A673 (cell line): ENCODE results near the gene AATF. TPM values are rescaled to one million over a fixed set of nuclear protein-coding genes. Genes with fewer than 3 reads are reported as not detected.
A peak's percentile ranks its signal among the peaks of the same experiment; 100 is the strongest.

ENCODE experiments used
- BruUV-seq: library from RNA; stranded (reverse); fragments of 400-500 nt; replicated peaks from 2 replicates; lab custom pipeline; 2021; lab: Mats Ljungman, UMichigan
- CTCF ChIA-PET: fragments of 300-600 bp; sonication (Branson Sonifier 250); formaldehyde crosslinking; loops from one replicate; lab custom pipeline; 2022; ENCODE audit warnings: antibody characterized with exemption; lab: Charles Lee
- POLR2A ChIA-PET: fragments of 300-600 bp; sonication (Branson Sonifier 250); formaldehyde crosslinking; loops from one replicate; lab custom pipeline; 2022; ENCODE audit warnings: antibody characterized with exemption; ENCODE audit not compliant: low non-redundant PET; lab: Charles Lee
- DNase-seq: peaks from one replicate; pipeline ENCODE4 v3.0.0-alpha.2; 2015; ENCODE audit warnings: low spot score
- H3K27ac ChIP-seq: fragments of 200-600 bp; sonication (generic); 2 replicates; pipeline ENCODE4 v1.5.1; 2016; ENCODE audit warnings: mixed run types, low read depth, mild to moderate bottlenecking, mixed read lengths, antibody characterized with exemption, low read length; ENCODE audit not compliant: poor library complexity, severe bottlenecking
- H3K27me3 ChIP-seq: fragments of 200-600 bp; sonication (generic); replicated peaks from 2 replicates; pipeline ENCODE4 v1.6.1; 2017; ENCODE audit warnings: mixed run types, low read depth, mild to moderate bottlenecking, mixed read lengths, antibody characterized with exemption, low read length; ENCODE audit not compliant: insufficient read depth, poor library complexity
- H3K36me3 ChIP-seq: fragments of 200-600 bp; sonication (generic); 2 replicates; pipeline ENCODE4 v1.6.1; 2016; ENCODE audit warnings: mixed run types, mild to moderate bottlenecking, mixed read lengths, antibody characterized with exemption, low read length; ENCODE audit not compliant: insufficient read depth, poor library complexity, severe bottlenecking
- H3K4me1 ChIP-seq: fragments of 200-600 bp; sonication (generic); 2 replicates; pipeline ENCODE4 v1.6.1; 2017; ENCODE audit warnings: mixed run types, mild to moderate bottlenecking, mixed read lengths, antibody characterized with exemption, low read length; ENCODE audit not compliant: insufficient read depth, poor library complexity, severe bottlenecking
- H3K4me3 ChIP-seq: fragments of 200-600 bp; sonication (generic); 2 replicates; pipeline ENCODE4 v1.5.1; 2016; ENCODE audit warnings: low read depth, mixed run types, mild to moderate bottlenecking, mixed read lengths, low read length; ENCODE audit not compliant: poor library complexity, severe bottlenecking
- H3K9me3 ChIP-seq: fragments of 200-600 bp; sonication (generic); 2 replicates; pipeline ENCODE4 v1.6.1; 2016; ENCODE audit warnings: mixed run types, low read depth, mild to moderate bottlenecking, mixed read lengths, antibody characterized with exemption, low read length; ENCODE audit not compliant: poor library complexity, severe bottlenecking
- CTCF ChIP-seq: fragments of 300-800, 200-600 bp; sonication (generic); conservative IDR thresholded peaks from 2 replicates; pipeline ENCODE4 v1.5.1; 2017; ENCODE audit warnings: low read depth, mild to moderate bottlenecking, antibody characterized with exemption, low read length, moderate library complexity, mixed read lengths
- EZH2 ChIP-seq: fragments of 200-600 bp; sonication (generic); IDR thresholded peaks from 2 replicates; pipeline ENCODE4 v1.6.1; 2017; ENCODE audit warnings: borderline replicate concordance, low read depth, mild to moderate bottlenecking, mixed read lengths, antibody characterized with exemption, low read length; ENCODE audit not compliant: poor library complexity, severe bottlenecking
- intact Hi-C: fragments of 100-400 bp; cut with micrococcal nuclease; formaldehyde crosslinking; loops from one replicate; pipeline ENCODE4 v1.10.0; 2022; ENCODE audit not compliant: unreplicated experiment
- total RNA-seq: library from RNA; stranded (reverse); gene quantifications from 2 replicates; pipeline ENCODE4 v1.2.3, GENCODE V29; 2021

Gene AATF
- total RNA-seq, 1 experiment from 2014 or later, result 51.3 TPM

- Histone ChIP-seq H3K36me3 (no peaks in the 10 kb centered on the region), H3K9me3 (no peaks in the 10 kb centered on the region), H3K4me3 (no peak overlapping the region), H3K27ac (no peak overlapping the region), H3K4me1 (no peaks in the 10 kb centered on the region), H3K27me3 (no peaks in the 10 kb centered on the region)
- POLR2A ChIA-PET, result no interaction called here
- no TSS peak for BruUV-seq
- no peak for TF ChIP-seq CTCF
- no peak for TF ChIP-seq EZH2
- no peak for DNase-seq
- intact Hi-C loops, result no loop called here
- CTCF ChIA-PET, result no interaction called here
Observed at GRCh38 chr17:37060928-37061327, 112.2 kb downstream of the AATF start.

GRCh38 chr17:37062021-37062420, 113.3 kb downstream of the AATF start:
- intact Hi-C loops, result no loop called here
- TF ChIP-seq CTCF (no peak), EZH2 (no peak)
- DNase-seq, result peak; percentile 9
- Histone ChIP-seq H3K4me1 (no peaks in the 10 kb centered on the region), H3K4me3 (no peak overlapping the region), H3K27me3 (no peaks in the 10 kb centered on the region), H3K9me3 (no peaks in the 10 kb centered on the region), H3K27ac (no peak overlapping the region), H3K36me3 (no peaks in the 10 kb centered on the region)
- no TSS peak for BruUV-seq
- ChIA-PET CTCF (no interaction called here), POLR2A (no interaction called here)

GRCh38 chr17:37064206-37064605, 115.5 kb downstream of the AATF start:
- TF ChIP-seq EZH2, result no peak
- TF ChIP-seq CTCF, result no peak
- no peaks in the 10 kb centered on the region for H3K4me1 ChIP-seq
- no peak for DNase-seq
- H3K4me3 ChIP-seq, result no peak overlapping the region
- no TSS peak for BruUV-seq
- H3K9me3 ChIP-seq, result no peaks in the 10 kb centered on the region
- H3K27ac ChIP-seq, result no peak overlapping the region
- intact Hi-C loops, result no loop called here
- H3K36me3 ChIP-seq, result no peaks in the 10 kb centered on the region
- POLR2A ChIA-PET, result no interaction called here
- no peaks in the 10 kb centered on the region for H3K27me3 ChIP-seq
- CTCF ChIA-PET, result no interaction called here
